ENCODE data around the gene F10.

The F10 gene

DNA sequence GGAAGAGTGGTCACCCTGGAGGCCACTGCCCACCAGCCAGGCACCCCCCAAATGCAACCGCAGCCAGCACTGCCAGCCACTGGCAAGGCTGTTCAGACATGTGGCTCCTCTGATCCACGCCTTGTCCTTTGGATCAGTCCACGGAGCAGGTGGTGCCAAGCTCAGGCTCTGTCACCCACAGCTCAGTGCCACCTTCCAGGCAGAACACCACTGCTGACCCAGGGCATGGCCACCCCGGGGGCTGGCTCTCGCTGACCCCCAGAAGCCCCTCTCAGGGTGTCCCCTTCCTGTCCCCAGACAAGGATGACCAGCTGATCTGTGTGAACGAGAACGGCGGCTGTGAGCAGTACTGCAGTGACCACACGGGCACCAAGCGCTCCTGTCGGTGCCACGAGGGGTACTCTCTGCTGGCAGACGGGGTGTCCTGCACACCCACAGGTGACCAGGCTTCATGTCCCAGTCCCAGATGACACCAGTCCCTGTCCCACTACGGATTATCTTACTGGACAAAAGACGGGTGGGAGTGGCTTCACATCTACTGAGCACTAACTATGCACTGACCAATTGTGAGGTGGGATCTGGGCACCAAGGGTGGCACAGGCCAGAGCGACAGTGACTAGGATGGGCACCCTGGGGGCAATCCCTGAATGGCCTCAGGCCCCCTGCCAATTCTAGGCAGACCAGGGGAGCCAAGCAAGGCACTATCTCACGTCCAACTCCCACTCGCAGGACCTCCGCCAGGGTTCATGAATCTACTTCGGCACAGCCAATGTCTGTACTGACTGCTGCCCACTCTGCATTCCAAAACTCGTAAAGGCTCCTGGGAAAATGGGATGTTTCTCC is 7.0 kb upstream of the F10 start:
- DNase-seq (ENCODE audit: low read depth, low spot score): no peak

- DNase-seq (ENCODE audit: low read depth, low spot score): no peak
Measured at GRCh38 chr13:113116206-113116800, 6.3 kb upstream of the F10 start.

- no peak for DNase-seq (ENCODE audit: low read depth, low spot score)
Measured at GRCh38 chr13:113116871-113117271, 5.7 kb upstream of the F10 start.

- no peak for DNase-seq (ENCODE audit: low read depth, low spot score)
Measured at GRCh38 chr13:113117335-113117872, 5.2 kb upstream of the F10 start.

GRCh38 chr13:113117911-113118260 is 4.7 kb upstream of the F10 start:
- no peak for DNase-seq (ENCODE audit: low read depth, low spot score)

- DNase-seq (ENCODE audit: low read depth, low spot score): no peak
Measured at GRCh38 chr13:113118261-113119021, 4.2 kb upstream of the F10 start.

DNA sequence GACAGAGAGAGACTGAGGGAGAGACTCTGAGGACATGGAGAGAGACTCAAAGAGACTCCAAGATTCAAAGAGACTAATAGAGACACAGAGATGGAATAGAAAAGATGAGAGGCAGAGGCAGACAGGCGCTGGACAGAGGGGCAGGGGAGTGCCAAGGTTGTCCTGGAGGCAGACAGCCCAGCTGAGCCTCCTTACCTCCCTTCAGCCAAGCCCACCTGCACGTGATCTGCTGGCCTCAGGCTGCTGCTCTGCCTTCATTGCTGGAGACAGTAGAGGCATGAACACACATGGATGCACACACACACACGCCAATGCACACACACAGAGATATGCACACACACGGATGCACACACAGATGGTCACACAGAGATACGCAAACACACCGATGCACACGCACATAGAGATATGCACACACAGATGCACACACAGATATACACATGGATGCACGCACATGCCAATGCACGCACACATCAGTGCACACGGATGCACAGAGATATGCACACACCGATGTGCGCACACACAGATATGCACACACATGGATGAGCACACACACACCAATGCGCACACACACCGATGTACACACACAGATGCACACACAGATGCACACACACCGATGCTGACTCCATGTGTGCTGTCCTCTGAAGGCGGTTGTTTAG is 3.3 kb upstream of the F10 start:
- DNase-seq (ENCODE audit: low read depth, low spot score): no peak

DNA sequence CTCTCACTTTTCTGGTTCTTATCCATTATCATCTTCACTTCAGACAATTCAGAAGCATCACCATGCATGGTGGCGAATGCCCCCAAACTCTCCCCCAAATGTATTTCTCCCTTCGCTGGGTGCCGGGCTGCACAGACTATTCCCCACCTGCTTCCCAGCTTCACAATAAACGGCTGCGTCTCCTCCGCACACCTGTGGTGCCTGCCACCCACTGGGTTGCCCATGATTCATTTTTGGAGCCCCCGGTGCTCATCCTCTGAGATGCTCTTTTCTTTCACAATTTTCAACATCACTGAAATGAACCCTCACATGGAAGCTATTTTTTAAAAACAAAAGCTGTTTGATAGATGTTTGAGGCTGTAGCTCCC is 2.8 kb upstream of the F10 start:
- DNase-seq (ENCODE audit: low read depth, low spot score): no peak

DNA sequence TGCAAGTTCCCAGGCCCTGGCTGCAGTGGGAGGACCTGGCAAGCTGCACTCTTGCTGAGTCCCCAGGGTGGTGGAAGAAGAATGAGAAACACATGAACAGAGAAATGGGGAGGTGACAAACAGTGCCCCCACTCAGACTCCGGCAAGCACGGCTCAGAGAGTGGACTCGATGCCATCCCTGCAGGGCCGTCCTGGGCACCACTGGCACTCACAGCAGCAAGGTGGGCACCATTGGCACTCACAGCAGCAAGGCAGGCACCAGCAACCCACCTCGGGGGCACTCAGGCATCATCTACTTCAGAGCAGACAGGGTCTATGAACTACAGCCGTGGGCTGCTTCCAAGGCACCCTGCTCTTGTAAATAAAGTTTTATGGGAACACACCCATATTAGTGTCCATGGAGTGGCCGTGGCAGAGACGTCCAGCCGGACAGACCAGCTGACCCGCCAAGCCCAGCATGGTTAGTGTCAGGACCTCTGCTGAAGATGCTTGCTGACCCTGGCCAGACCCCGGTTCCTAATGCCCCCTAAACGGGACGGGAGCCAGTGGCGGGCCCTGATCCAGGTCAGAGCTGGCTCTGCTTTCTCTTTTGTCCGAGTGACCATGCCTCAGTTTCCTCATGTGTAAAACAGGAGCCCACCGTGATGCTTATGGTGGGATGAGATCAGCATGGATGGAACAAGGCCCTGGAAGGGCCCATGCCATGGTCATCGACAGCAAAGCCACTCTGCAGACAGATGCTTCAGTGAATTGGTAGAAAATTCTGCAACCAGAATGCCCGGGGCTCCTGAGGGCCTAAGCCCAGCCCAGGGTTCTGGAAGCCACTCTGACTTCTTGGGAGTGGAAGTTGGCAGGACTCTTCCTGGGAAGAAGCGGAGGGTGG is 2.1 kb upstream of the F10 start:
- DNase-seq (ENCODE audit: low read depth, low spot score): no peak

DNA sequence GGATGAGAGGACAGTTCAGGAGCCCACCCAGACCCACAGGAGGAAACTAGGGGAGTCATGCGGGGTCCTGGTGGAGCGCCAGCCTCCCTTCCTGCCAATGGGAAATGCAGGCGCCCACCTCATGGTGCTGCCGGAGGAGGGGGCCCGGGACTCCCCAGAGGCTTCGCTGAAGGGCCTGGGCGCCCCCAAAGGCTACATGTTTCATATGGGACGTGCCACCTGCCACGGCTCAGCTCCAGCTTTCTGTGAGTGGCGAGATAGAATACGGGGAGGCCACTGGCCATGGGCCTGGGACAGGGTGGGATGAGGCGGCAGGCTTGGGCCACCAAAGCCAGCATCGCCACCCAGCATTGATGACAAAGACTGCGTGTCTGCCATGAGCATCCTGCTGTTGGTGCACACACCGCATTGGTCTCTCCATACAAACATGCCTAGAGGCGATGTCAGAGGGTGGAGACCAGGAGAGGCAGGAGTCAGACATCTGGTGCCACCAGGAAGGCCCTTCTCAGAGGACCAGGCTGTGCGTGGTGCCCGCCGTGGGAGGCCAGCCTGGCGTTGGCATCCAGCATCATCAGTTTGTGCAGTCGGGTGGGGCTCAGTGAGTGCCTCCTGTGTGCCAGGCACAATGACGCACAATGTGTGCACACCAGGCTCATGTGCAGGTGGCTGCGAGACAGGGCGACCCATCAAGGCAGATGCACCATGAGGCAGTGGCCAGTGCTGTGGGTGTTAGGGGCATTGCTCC is 1.2 kb upstream of the F10 start:
- DNase-seq (ENCODE audit: low read depth, low spot score): no peak

GRCh38 chr13:113121928-113122471 is 599 bp upstream of the F10 start:
- DNase-seq (ENCODE audit: low read depth, low spot score): no peak

DNA sequence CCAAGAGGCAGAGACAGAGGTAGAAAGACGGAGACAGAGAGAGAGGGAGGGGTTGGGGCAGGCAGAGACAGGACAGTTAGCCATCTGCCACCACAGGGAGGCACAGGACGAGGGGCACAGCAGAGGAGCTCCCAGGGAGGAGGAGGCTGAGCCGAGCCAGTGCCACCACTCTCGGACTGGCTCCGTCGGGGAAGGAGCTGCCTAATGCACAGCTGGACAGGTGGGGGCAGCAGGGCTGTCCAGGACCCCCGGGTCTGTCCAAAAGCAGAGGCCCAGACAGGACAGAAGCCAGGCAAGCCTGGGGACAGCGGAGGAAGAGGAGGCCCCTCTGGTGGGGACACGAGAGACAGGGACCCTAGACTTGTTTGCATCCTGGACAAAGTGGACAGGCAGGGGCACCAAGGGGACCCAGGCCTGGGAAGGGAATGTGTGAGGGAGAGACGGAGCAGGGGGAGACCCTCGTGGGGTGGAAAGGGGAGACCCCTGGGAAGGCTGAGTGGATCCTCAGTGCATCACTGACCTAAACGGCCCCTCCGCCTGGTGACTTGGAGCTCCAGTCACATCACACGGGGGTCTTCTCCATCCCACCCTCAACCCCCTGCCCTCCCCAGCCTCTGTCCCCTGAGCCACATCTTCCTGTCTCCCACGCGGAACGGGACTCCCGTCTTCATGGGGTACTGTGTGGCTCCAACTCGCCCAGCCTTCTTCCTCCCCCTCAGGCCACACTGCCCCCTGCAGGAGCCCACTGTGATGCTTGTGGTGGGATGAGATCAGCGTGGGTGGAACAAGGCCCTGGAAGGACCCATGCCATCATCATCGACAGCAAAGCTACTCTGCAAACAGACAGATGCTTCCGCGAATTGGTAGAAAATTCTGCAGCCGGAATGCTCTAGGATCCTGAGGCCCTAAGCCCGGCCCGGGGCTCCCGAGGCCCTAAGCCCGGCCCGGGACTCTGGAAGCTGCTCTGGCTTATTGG is 915 bp downstream of the F10 start:
- DNase-seq (ENCODE audit: low read depth, low spot score): no peak

DNA sequence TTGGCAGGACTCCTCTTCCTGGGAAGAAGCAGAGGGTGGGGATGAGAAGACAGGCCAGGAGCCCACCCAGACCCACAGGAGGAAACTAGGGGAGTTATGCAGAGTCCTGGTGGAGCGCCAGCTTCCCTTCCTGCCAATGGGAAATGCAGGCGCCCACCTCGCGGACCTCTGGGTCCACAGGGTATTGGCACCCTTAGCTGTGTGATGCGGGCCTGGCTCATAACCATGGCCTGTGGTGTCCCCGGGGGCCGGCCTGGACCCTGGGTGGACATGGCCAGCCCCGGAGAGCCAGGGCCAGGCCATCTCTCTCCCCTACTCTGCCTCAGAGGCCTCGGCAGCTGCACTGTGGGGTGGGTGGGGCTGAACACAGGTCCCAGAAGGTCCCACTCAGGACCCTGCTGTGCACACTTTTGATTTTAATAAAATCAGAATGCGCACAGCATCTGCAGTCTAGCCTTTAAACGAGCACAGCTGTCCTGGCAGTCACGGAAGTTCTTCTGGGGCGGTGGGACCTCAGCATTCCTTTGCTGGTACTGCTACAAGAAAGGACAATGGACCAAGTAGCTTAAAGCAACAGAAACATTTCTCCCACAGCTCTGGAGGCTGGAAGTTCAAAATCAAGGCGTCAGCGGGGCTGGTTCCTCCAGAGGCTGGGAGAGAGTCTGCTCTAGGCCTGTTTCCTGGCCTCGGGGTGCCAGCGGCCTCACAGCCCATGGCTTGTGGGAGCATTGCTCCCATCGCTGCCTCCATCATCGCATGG is 1.8 kb downstream of the F10 start:
- no peak for DNase-seq (ENCODE audit: low read depth, low spot score)

DNA sequence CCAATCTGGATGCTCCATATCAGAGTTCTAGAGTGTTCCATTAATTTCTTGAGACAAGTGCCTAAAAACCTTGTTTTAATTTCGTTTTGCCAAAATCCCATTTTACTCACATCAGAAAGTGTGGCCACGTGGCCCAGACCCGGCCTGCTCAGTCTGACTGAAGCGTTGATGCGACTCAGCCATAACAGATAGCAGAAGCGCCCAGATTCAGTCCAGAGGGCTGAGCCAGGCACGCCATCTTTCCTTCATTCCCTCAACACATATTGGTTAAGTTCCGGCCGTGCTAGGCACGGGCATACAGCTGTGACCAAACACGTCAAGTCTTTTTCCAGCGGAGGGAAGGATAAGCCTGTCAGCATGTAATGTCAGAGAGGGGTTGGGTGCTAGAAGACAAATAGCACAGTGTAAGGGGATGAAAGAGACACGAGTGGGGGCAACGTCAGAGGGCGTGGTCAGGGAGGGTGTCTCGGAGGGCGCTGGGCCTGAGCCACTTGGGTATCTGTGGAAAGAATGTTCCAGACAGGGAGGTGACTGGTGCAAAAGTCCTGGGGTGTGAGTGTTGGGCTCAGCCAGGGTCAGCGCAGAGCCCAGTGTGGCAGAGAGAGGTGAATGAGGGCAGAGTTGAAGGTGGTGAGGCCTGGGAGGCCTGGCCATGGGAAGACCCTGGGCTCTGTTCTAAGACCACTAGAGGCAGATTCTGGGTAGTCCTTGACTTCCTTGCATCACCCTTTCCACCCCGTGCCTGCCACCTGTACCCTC is 3.1 kb downstream of the F10 start:
- no peak for DNase-seq (ENCODE audit: low read depth, low spot score)

DNA sequence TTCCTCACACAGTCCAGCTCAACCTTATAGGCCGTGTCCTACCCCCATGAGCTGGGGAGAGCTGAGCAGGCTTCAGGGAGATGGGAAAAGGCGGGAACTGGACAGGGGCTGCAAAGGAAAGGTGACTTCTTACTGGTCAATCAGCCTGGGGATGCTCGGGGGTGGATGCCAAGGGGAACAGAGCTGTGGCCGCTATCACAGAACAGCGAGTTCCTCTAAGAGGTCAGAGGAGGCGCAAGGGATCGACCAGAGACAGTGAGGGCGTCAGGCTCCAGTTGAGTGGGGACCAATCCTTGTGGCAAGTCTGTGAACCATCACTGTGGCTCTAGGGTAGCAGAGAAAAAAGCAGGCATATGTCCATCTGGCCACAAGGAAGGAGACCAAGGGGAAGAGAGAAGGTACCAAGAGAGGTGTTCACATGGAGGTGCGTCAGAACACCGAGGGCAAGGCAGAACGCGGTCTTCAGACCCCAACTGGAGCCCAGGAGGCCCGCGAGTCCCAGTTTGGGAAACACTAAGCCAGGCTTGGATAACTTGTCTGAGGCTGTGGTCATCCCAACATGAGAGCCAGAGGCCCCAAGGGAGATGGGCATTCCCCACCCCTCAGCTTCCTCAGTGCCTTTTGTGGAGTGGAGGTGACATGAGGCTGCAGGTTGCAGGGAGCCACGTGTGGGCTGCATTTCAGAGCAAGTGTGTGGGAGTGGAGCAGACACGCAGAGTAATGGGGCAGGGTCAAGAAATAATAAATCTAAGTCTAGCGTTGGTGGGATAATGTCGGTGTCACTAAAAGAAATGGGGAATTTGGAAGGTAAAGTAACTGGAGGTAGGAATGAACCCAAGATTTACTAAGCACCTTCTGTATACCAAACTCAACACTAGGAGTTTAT is 3.9 kb downstream of the F10 start:
- no peak for DNase-seq (ENCODE audit: low read depth, low spot score)

DNA sequence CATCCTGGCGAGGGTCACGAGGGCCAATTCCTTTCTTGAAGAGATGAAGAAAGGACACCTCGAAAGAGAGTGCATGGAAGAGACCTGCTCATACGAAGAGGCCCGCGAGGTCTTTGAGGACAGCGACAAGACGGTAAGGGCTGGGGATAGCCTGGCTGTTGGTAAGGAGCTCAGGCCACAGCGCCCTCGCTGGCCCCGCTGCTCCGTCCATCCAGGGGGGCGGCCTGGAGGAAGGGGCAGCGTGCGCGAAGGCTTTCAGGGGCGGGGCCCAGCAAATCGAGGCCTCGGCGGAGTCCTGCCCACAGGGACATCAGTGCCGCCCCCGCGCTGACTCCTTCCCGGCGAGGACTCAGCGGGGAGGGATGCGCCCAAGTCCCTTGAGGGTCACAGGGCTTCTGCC is 6.9 kb downstream of the F10 start:
- DNase-seq (ENCODE audit: low read depth, low spot score): no peak
